ENCODE results near the gene VPS13D.

The VPS13D gene

DNA sequence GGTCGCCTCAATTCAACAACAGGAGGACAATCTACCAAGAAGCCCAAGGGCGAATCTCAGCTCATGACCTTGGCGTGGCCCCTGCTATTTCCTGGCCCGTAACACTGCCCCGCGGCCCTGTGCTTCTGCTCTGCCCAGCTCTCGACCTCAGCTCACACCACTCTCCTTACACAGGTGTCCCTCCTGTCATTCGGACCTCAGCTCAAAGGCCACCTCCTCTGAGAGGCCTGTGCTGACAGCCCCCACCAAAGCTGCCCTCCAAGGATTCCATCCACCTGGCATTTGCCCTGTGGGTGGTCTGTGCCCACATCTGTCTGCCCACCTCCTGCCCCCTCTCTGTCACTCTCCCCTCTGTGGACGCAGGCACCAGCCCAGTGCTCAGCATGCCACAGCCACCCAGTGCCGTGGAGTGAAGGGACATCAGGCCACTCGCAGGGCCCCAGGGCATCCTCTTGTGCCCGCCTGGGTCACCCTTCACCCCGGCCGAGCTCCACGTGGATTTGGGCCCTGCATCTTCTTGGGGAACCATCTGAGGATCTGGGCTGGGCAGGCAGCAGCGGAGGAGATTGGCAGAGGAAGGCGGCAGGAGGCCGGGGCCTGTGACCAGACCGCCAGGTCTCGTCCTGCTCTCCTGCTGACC, 317.9 kb downstream of the VPS13D start:
- no peak for DNase-seq (ENCODE audit: extremely low read depth in 1 of 2, low read depth in 1 of 2)

DNA sequence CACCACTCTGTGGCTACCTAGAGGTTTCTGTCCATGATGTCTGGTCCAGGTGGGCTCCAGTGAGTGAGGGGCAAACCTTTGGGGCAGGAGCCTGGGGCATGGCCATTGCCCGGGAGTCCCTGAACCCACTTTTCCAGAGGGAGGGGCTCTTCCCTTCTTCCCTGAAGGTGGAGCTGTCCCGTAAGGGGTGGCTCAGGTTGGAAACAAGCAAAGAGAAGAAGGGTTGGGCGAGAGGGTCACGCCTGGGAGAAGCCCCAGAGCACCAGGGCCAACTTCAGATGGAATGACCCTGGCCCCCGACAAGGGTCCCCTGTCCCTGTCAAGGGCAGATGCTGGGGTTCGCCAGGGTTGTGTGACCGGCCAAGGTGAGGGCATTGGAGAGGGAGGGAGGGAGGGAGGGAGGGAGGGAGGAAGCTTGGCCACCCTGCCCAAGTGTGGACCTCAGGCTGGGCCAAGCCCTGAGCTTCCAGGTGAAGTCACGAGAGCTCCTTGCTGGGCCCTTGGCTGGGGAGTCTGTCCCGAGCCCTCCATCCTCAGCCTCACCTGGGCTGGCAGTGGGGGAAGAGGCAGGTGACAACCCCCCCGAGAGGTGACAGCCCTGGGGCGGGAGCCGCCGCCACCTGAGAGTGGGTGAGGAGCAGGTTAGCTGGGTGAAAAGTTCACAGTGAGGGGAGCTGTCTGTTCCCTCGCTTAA, 318.6 kb downstream of the VPS13D start:
- no peak for DNase-seq (ENCODE audit: extremely low read depth in 1 of 2, low read depth in 1 of 2)

DNA sequence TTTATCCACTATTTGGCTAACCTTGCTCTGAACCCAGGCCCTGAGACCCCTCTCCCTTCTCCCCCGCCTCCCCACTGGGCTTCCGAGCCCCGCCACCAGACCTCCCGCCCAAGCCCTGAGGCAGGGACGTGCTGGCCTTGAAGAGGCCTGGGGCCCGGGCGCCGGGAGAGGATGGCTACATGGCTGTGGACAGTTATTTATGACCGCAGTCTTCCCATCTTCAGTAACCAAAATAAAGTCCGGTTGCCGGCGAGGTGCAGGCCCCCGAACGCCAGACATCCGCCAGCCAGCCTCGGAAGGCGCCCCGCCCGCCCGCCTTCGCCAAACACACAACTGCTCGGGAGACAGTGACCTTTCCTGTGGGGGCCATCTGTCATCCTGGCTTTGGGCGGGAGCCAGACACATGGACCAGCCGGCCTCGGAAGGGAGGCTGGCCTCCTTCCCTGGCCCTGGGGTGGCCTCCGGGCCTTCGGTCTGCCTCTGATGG, 319.2 kb downstream of the VPS13D start:
- no peak for DNase-seq (ENCODE audit: extremely low read depth in 1 of 2, low read depth in 1 of 2)

DNA sequence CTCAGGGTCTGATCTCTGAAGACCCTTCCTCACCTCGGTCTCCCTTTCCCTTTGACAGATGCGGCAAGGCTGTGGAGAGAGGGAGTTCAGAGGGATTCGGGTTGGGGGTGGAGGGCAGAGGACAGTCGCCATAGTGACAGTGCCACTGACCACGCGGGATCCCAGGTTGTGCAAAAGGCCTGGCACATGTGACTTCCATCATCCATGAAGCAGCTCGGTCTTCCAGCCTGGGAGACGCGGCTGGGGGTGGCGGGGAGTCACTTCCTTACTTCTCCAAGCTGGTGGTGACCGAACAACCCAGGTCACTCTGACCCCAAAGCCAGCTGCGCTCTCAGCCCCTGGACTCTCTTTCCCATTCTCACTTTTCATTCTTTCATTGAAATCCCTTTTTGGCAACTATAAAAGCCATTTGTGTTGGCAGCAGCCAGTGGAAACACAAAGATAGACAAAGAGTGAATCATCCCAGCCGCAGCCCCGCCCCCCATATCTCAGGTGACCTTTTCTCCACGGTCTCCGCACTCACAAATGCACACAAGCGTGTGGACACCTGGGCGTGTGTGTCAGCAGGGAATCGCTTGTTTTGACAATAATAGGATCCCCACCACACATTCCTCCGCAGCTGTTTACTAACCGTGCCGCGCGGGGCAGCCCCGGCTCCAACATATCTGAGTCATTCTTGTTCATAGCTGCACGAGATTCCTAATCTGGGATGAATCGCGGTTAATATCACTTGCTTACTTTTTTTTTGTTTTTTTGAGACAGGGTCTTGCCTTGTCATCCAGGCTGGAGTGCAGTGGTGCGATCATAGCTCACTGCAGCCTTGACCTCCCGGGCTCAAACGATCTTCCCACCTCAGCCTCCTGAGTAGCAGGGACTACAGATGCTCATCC, 319.9 kb downstream of the VPS13D start:
- no peak for DNase-seq (ENCODE audit: extremely low read depth in 1 of 2, low read depth in 1 of 2)

DNA sequence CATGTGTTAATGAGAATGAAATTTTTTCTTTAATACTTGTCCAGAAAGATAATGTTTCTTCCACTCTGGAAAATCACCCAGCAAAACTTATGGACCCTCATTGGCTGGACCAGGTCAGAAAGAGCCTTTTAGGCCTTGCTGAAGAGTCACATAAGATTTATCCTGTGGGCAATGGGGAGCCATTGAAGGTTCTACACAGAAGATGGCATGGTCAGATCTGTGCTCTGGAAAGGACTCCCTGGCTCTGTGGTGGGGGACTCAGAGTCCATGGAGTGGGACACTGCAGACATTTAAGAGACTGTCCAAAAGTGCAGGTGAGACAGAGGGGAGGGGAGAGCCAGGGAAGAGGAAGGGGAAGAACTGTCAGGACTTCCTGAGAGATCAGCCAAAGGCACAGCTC, 321.8 kb downstream of the VPS13D start:
- DNase-seq (ENCODE audit: extremely low read depth in 1 of 2, low read depth in 1 of 2) = no peak

DNA sequence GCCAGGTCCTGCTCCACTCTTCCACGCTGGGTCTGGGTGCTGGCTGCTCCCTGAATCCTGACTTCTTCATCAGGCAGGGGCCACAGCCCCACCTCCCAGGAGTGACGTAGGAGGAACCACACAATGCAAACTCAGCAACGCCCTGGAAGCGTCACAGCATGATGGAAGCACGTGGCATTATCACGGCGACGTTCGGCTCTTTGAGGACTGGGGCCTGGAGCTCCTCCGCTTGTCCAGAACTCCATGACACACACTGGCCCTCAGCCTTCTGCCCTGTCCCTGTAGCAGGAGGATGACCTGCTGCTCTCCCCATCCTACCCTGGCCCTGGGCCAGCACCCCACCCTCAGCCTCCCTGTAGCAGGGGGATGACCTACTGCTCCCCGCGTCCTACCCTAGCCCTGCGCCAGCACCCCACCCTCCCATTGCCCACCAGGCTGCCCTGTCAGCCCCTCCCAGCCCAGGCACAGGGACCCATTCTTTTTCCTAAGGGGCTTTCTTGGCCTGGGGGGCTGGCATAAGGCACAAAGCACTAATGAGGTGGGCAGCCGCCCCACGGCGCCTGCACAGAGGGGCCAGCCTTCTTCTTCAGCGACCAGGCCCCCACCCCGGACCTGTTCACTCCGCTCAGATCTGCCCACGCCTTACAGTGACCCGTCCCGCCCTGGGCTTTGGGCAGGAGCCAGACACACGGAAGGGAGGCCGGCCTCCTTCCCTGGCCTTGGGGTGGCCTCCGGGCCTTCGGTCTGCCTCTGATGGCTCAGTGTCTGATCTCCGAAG, 322.5 kb downstream of the VPS13D start:
- no peak for DNase-seq (ENCODE audit: extremely low read depth in 1 of 2, low read depth in 1 of 2)

DNA sequence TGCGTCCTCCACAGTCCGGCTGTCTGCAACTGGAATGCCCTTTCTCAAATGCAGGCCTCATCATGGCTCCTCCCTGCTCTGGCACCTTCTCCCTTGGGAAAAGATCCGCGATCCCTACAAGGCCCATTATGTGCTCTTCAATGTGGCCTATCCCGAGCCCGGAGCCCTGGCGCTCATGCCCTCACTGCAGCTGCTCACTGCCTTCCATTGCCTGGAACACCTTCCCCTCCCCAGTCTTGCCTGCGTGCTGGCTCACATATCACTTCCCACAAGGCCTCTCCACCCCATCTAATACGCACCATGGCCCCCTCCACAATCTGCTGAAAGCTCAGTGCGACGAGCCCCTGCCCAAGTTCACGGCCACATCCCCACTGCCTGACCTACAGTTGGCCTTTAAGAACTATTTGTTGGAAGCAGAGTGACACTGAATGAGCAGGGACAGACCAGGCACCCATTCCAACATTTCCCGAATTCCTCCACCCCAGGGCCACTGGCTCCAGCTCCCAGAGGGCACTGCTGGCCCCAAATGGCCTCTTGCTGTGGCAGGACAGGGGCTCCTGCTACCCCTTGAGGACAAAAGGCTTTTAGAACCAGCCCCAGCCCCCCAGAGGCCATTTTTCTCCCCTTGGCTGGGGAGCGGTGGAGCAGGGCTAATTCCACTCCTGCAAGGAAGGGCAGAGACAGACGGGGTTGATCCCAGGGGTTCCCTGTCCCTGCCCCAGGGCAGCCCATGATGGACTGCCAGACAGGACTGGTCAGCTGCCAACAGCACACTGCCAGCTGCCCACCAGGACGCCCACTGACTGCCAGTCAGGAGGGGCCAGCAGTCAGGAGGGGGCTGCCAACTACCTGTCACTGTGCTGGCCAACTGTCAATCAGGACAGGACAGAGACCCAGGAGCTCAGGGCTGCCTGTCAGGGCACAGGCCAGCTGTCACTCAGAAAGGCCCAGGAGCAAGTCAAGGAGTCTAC, 323.4 kb downstream of the VPS13D start:
- DNase-seq (ENCODE audit: extremely low read depth in 1 of 2, low read depth in 1 of 2) = no peak

DNA sequence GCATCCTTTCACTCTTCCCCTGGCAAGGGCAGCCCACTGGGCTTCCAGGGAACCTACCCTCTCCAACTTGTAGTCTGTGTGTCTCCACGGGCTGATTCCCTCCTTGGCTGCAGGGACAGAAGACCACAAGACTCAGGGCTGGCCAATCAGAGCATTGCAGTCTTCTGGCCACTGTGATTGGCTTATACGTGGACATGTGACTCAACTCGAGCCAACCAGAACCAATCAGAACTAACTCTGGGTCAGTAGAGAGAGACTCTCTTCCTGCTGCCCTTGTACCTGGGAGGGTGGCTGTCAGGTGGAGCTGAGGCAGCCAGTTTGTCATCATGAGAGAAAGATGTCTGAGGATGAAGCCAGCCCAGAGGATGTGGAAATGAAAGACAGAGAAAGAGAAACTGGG, 324.1 kb downstream of the VPS13D start:
- no peak for DNase-seq (ENCODE audit: extremely low read depth in 1 of 2, low read depth in 1 of 2)

DNA sequence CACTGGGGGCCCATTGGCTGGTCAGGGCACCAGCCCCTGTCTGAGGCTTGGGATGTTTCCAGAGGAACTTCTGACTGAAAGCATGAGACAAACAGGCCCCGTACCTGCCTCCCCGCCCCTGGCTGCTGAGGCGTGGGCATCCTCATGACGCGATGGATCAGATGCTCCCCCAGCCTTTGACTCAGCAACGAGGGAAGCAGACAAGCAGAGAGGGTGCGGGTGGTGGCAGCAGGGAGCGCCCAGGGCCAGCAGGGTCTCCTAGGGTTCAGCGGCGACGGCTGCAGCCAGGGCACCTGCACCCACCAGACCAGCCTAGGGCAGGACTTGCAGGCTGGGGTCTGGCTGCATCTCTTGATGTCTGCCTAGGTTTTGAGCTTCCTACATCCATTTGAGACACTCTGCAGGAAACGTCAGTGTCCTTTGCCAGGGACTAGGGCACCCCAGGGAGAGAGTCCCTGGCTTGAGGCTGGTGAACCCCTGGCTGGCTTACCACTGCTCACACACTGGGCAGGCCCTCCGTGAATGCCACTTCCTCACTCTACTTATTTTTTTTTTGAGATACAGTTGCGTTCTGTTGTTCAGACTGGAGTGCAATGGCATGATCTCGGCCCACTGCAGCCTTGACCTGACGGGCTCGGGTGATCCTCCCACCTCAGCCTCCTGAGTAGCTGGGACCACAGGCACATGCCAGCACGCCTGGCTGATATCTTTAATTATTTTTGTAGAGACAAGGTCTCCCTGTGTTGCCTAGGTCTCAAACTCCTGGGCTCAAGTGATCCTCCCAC, 324.9 kb downstream of the VPS13D start:
- DNase-seq (ENCODE audit: extremely low read depth in 1 of 2, low read depth in 1 of 2) = no peak

DNA sequence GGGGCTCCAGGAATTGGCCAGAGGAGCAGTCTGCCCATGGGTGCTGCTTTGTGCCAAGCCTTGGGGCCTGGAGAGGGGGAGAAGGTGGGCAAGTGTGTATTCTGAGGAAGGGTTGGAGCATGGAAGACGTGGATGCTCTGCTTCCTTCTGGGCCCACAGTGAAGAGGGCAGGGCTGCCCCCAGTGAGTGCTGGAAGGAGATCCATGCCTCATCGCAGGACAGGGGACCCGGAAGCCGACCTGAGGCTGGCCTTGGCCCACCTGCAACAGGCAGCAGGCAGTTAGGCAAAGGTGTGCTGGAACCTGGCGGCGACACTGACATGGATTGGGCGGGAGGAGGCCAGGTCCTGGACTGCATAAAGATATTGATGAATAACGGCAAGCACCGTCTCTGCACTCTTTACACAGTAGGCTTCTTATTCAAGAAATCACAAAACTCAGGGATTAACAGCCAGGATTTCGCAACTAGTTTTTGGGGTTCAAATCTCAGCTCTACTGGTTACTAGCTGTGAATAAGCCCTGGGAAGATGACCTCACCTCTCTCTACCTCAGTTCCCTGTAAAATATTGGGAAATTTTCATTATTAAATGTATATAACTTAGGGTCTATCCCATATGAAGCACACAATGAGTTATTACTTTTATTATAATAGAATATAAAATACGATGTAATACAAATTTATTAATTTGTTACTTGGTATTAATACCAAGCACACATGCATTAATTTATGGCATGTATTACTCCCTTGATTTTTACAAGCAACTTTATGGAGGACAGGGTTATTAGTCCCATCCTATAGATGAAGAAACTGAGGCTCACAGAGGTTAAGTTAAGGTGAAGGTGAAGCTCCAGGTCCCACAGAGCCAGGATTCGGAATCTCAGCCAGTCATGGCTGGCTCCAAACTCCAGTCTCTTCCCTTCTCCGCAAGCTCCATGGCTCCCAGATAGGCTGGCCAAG, 325.9 kb downstream of the VPS13D start:
- no peak for DNase-seq (ENCODE audit: extremely low read depth in 1 of 2, low read depth in 1 of 2)

DNA sequence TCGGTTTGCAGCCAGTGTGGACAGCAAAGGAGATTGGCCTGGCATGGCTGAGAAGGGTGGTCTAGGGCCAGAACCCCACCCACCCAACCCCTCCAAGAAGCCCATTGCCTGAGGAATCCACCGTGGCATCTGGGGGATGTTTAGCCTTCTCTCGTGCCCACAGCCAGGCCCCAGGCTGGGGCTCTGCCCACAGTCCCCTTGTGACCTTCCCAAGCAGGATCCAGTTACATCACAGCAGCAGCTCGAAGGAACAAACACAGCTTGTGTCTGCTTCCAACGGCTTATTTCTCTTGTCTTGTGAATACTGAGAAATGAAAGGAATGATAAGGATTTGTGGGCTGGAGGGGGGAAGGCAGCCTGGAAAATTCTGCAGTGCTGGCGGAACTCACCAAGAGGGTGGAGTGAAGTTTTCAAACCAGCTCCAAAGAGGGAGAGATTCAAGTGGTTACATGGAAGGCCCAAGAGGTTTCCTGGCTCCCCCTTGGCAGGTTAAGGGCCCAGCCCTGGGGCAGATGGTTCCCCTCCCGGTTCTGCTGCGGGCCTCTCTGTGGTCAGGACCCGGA, 326.6 kb downstream of the VPS13D start:
- DNase-seq (ENCODE audit: extremely low read depth in 1 of 2, low read depth in 1 of 2) = no peak

DNA sequence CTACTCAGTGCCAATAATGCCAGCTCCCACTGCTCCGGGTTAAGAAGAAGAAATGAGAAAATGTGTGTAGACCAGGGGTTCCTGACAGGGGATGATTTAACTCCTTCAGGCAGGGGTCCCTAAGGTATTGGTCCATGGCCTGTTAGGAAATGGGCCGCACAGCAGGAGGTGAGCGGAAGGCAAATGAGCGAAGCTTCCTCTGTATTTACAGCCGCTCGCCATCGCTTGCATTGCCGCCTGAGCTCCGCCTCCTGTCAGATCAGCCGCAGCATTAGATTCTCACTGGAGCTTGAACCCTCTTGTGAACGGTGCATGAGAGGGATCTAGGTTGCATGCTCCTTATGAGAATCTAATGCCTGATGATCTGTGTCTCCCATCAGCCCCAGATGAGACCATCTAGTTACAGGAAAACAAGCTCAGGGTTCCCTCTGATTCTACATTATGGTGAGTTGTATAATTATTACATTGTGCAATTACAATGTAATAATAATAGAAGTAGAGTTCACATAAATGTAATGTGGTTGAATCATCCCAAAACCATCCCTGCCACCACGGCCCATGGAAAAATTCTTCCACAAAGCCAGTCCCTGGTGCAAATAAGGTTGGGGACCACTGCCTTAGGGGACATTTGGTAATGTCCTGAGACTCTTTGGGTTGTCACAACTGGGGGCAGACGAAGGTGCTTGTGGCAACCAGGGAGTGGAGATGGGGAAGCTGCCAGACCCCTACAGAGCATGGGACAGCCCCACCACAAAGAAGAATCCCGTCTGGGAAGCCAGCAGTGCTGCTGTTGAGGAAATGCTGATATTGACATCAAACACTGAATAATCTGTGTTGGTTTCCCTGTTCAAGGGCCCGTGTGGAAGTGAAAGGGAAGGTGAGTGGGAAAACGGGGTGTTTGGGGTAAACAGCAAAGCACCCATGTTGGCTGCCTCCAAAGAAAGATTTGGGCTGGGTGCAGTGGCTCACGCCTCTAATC, 327.4 kb downstream of the VPS13D start:
- DNase-seq (ENCODE audit: extremely low read depth in 1 of 2, low read depth in 1 of 2) = no peak

DNA sequence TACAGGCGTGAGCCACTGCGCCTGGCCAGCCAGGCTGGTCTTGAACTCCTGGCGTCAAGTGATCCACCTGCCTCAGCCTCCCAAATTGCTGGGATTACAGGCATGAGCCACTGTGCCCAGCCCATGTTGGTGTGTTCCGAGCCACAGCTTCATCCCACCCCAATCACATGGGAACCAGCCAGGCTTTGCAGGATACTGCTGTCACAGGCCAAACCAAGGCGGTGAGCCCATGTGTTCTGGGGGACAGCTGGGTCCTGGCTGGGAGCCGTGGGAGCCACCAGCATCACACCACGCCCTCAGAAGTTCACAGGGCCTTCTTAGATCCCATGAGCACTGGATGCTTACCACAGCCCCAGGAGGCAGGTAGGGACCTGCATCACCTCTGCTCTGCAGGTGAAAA, 331.3 kb downstream of the VPS13D start:
- DNase-seq (ENCODE audit: extremely low read depth in 1 of 2, low read depth in 1 of 2) = no peak
